NOMO-1 (cell line): ENCODE measurements around the gene CACNB1.

ENCODE experiments used
- DNase-seq, 2 experiments: peaks; one replicate each; lab custom pipeline; 2025; ENCODE audit not compliant: unreplicated experiment in 2 of 2; lab: John Stamatoyannopoulos, UW

CACNB1 gene

GRCh38 chr17:39153599-39154051 lies 43.8 kb downstream of the CACNB1 start:
- peak; percentile 56 to 76 for DNase-seq

GRCh38 chr17:39151943-39152818 lies 45.3 kb downstream of the CACNB1 start:
- DNase-seq: no peak

DNA sequence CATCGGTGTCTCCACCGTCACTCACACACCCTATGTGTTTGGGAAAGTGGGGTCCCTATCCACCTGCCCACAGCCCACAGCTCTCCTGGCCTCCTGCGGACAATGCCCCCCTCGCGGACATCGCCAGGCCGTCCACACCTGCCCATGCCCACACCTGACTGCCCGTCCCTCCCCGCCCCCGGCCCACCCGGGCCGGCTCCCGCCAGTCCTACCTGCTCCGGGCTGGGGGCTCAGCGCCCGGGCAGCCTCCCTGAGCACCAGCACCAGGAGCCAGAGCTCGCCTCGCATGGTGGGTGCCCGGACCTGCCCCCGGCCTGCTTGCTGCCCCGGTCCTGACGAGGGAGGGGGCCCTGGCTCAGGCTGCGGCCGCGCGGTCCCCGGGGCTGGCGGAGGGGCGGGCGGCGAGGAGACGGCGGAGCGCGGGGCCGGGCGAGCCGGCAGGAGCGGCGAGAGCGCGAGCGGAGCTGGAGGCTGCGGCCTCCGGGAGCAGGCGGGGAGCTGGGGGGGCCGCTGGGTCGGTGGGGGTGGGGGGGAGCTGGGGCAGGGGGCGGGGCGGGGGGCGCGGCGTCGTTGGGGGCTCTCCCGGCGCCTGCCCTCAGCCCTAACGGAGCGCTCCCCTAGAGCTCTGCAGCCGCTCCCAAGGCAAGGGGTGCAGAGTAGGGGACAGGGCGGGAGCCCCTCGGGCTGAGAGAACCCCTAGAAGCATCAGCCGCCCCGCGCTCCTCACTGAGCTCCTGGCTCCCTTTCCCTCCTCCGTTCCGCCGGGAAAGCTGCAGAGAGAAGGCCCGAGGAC lies 46.1 kb downstream of the CACNB1 start, which contains the start of gene PLXDC1:
TSS of gene PLXDC1 (minus strand) at position 488 of the 793 bp plus-strand sequence. CDS start at position 288, 200 bp downstream.
- DNase-seq: no peak

DNA sequence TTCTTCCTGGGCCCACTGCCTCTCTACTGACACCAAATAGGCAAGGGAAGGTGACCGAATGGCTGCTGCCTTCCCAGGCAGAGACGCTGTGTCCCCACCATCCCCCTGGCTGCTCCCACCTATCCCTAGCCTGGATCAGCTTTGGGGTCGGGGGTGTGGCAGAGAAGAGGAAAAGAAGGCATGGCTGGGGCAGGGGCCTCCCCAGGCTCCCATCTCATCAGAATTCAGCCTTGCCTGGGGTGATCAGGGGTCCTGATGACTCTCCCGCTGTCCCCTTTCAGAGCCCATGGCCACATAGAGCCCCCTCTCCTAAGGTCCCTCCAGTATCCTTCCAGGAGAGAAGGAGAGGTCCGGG lies 46.7 kb downstream of the CACNB1 start:
- DNase-seq: no peak

GRCh38 chr17:39150104-39150634 lies 47.3 kb downstream of the CACNB1 start:
- no peak for DNase-seq

- peak; percentile 38 to 43 for DNase-seq
These were observed 50.0 kb downstream of the CACNB1 start for GRCh38 chr17:39147221-39148185.

DNA sequence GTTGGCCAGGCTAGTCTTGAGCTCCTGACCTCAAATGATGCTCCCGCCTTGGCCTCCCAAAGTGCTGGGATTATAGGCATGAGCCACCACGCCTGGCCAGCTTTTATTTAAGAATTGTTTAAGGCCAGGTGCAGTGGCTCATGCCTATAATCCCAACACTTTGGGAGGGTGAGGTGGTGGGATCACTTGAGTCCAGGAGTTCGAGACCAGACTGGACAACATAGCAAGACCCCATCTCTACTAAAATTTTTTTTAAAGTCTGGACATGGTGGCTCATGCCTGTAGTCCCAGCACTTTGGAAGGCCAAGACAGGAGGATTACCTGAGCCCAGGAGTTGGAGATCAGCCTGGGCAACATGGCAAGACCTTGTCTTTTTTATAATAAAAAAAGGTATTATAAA lies 51.2 kb downstream of the CACNB1 start:
- no peak for DNase-seq

GRCh38 chr17:39145143-39145542 lies 52.3 kb downstream of the CACNB1 start:
- no peak for DNase-seq

GRCh38 chr17:39144416-39144840 lies 53.0 kb downstream of the CACNB1 start:
- no peak for DNase-seq

- DNase-seq: no peak
These were observed 53.8 kb downstream of the CACNB1 start for GRCh38 chr17:39143552-39144093.

GRCh38 chr17:39141915-39142664 lies 55.4 kb downstream of the CACNB1 start:
- no peak for DNase-seq

GRCh38 chr17:39141294-39141693 lies 56.2 kb downstream of the CACNB1 start:
- DNase-seq: no peak

- DNase-seq: no peak
These were observed 57.9 kb downstream of the CACNB1 start for GRCh38 chr17:39139561-39139960.

DNA sequence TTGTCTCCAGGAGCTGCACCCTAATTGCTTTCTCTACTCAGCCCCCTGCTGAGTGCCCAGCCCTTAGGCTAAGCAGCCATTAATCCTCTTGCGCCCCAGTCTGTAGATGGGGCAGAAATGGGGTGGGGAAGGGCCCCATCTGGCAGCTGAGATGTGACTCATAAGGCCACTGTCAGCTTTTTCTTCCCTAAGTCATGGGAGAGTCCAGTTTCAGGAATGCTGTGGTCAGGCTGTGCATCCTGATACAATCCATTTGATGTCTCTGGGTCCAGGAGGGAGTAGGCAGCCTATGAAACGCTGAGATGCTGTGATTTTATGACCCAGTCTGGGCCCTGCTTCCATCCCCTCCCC lies 58.3 kb downstream of the CACNB1 start:
- no peak for DNase-seq

DNA sequence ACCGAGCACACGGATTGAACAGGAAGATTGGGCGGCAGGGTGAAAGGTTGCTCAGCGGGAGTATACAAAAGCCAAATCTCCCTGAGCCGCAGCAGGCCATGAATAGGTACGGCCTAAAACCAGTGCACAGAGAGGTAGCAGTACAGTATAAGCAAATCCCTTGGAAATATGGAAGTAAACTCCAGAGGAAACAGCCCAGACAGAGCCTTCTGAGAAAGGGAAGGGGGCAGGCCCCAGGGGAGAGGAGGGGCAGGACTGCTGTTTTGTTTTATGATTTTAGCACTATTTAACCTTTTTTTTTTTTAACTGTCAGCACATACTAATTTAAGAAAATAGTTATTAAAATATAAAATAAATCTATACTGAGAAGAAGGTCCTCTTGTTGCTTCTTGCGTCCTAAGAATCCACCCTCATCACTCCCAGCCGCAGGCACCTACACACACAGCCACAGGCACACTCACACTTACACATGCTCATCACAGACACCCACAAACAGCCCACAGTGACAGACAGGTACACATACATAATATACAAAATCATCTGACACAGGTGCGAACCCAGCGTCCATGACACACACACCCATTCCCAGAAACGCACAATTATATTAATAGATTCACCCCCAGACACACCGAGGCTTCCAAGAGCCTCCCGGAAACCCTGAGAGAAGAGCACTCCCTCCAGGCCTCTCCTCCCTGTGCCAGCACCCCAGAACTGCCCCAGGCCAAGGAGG lies 58.9 kb downstream of the CACNB1 start:
- no peak for DNase-seq

- DNase-seq: no peak
These were observed 62.6 kb downstream of the CACNB1 start for GRCh38 chr17:39134878-39135277.

GRCh38 chr17:39132192-39132610 lies 65.3 kb downstream of the CACNB1 start:
- DNase-seq: no peak

DNA sequence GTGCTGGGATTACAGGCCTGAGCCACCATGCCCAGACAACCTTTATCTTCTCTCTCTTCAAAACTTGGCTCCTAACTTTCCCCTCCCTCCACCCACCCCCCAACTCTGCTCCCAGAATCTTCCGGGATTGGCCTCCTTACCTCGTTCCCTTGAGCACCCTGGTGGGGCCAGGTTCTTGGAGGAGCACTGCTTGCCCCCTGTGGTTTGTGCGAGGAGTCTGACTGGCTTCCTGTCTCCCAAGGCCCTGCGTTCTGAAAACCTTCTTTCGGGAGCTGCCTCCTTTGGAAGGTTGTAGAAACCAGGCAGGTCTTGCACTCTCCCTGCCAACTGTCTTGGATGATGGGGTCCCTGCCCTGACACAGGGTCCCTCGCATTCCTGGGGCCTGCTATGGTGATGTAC lies 65.9 kb downstream of the CACNB1 start:
- DNase-seq: no peak

- DNase-seq: no peak
These were observed 67.3 kb downstream of the CACNB1 start for GRCh38 chr17:39130205-39130604.
